CD14-positive monocyte (primary cell): ENCODE measurements around the gene ANXA5. TPM values are rescaled to one million over a fixed set of nuclear protein-coding genes. Genes with fewer than 3 reads are reported as not detected.

Source experiments
- DNase-seq, 3 donors: peaks; one replicate each; pipeline ENCODE4 v3.0.0-alpha.2; 2011 to 2022
- H2AFZ ChIP-seq: 2 replicates; pipeline ENCODE4 v1.6.0; 2012; ENCODE audit warnings: mild to moderate bottlenecking, low read depth, low read length, inconsistent platforms; ENCODE audit not compliant: insufficient read depth, poor library complexity, severe bottlenecking
- H3K27ac ChIP-seq, 2 donors: 1 replicate in 1 of 2; 2 replicates in 1 of 2; pipeline ENCODE4 v1.5.1; 2012 to 2013; ENCODE audit warnings: low read length in 2 of 2, control low read depth in 1 of 2, inconsistent platforms in 1 of 2, low read depth in 1 of 2, mild to moderate bottlenecking in 1 of 2
- H3K27me3 ChIP-seq, 2 donors: one replicate each; pipeline versions ENCODE4 v1.6.0 to v1.6.1; 2011 to 2013; ENCODE audit warnings: low read length in 2 of 2; ENCODE audit not compliant: control insufficient read depth in 2 of 2, insufficient read depth in 2 of 2
- H3K36me3 ChIP-seq, 2 donors: replicated peaks in 1 of 2; 1 replicate in 1 of 2; 2 replicates in 1 of 2; pipeline versions ENCODE4 v1.5.1 to v1.6.1; 2012 to 2013; ENCODE audit warnings: low read length in 2 of 2, control low read depth in 1 of 2, inconsistent platforms in 1 of 2, mild to moderate bottlenecking in 1 of 2; ENCODE audit not compliant: insufficient read depth in 2 of 2, control insufficient read depth in 1 of 2
- H3K4me1 ChIP-seq, 2 donors: 1 replicate in 1 of 2; 2 replicates in 1 of 2; pipeline versions ENCODE4 v1.5.1 to v1.6.1; 2012 to 2013; ENCODE audit warnings: low read length in 2 of 2, control low read depth in 1 of 2, inconsistent platforms in 1 of 2, mild to moderate bottlenecking in 1 of 2, moderate library complexity in 1 of 2; ENCODE audit not compliant: insufficient read depth in 2 of 2, control insufficient read depth in 1 of 2
- H3K4me2 ChIP-seq: replicated peaks from 2 replicates; pipeline ENCODE3; 2012; ENCODE audit warnings: low read length, moderate library complexity, mild to moderate bottlenecking; ENCODE audit not compliant: poor library complexity, severe bottlenecking; ENCODE audit errors: extremely low read depth
- H3K4me3 ChIP-seq, 3 experiments: fragments of 200-600 bp in 1 of 3; sonication (generic) in 1 of 3; replicated peaks in 1 of 3; 1 replicate in 2 of 3; 2 replicates in 1 of 3; pipeline ENCODE4 v1.5.1; 2011 to 2013; ENCODE audit warnings: low read length in 3 of 3, mild to moderate bottlenecking in 3 of 3, control low read depth in 2 of 3, low read depth in 2 of 3, inconsistent platforms in 1 of 3, moderate library complexity in 1 of 3
- H3K79me2 ChIP-seq: 2 replicates; pipeline ENCODE4 v1.6.0; 2012; ENCODE audit warnings: mild to moderate bottlenecking, control low read depth, inconsistent platforms, low read length, moderate library complexity; ENCODE audit not compliant: insufficient read depth
- H3K9ac ChIP-seq: 2 replicates; pipeline ENCODE4 v1.6.0; 2017; ENCODE audit warnings: low read length, mild to moderate bottlenecking; ENCODE audit not compliant: insufficient read depth, poor library complexity, severe bottlenecking
- H3K9me3 ChIP-seq, 2 donors: replicated peaks in 1 of 2; 1 replicate in 1 of 2; 2 replicates in 1 of 2; pipeline versions ENCODE4 v1.5.1 to v1.6.1; 2012 to 2013; ENCODE audit warnings: low read length in 2 of 2, control low read depth in 1 of 2; ENCODE audit not compliant: control insufficient read depth in 1 of 2, insufficient read depth in 1 of 2
- H4K20me1 ChIP-seq: 2 replicates; pipeline ENCODE4 v1.6.0; 2012; ENCODE audit warnings: mild to moderate bottlenecking, low read length, control low read depth, moderate library complexity; ENCODE audit not compliant: insufficient read depth
- H3K27ac Mint-ChIP-seq, 7 donors: one replicate each; pipeline ENCODE4 v1.8.0; 2020; ENCODE audit warnings: mild to moderate bottlenecking in 7 of 7, mixed read lengths in 7 of 7, moderate library complexity in 6 of 7, inconsistent platforms in 2 of 7
- H3K27me3 Mint-ChIP-seq, 3 donors: one replicate each; pipeline ENCODE4 v1.8.0; 2021 to 2022; ENCODE audit warnings: low read depth in 3 of 3, mild to moderate bottlenecking in 3 of 3, mixed read lengths in 3 of 3, moderate library complexity in 3 of 3, inconsistent platforms in 1 of 3
- H3K36me3 Mint-ChIP-seq, 2 donors: one replicate each; pipeline ENCODE4 v1.8.0; 2020; ENCODE audit warnings: mixed read lengths in 2 of 2, inconsistent platforms in 1 of 2, mild to moderate bottlenecking in 1 of 2
- H3K4me1 Mint-ChIP-seq: one replicate; pipeline ENCODE4 v1.8.0; 2020; ENCODE audit warnings: mild to moderate bottlenecking, mixed read lengths
- H3K4me3 Mint-ChIP-seq, 2 donors: one replicate each; pipeline ENCODE4 v1.8.0; 2020; ENCODE audit warnings: mild to moderate bottlenecking in 2 of 2, mixed read lengths in 2 of 2, moderate library complexity in 1 of 2
- H3K9me3 Mint-ChIP-seq, 7 donors: one replicate each; pipeline ENCODE4 v1.8.0; 2020 to 2022; ENCODE audit warnings: mixed read lengths in 7 of 7, mild to moderate bottlenecking in 6 of 7, moderate library complexity in 6 of 7, inconsistent platforms in 2 of 7
- CTCF ChIP-seq: fragments of 200-600 bp; IDR thresholded peaks from one replicate; pipeline ENCODE4 v1.8.0; 2022; ENCODE audit warnings: antibody characterized with exemption, mild to moderate bottlenecking
- WGBS: methylation state at CpG from one replicate; pipeline ENCODE4 v1.1.5; 2013; ENCODE audit warnings: missing lambda C conversion rate; ENCODE audit not compliant: insufficient coverage; 5-methylcytosine and 5-hydroxymethylcytosine counted together
- intact Hi-C, 2 donors: fragments of 100-400 bp; cut with micrococcal nuclease; formaldehyde crosslinking; loops; one replicate each; pipeline versions ENCODE4 v1.15.0 to v1.15.1; 2023
- polyA plus RNA-seq, 3 donors: library from polyadenylated mRNA; depleted of rRNA in 1 of 3; unstranded in 2 of 3; stranded (reverse) in 1 of 3; fragments of 300-500 nt in 2 of 3; fragments of >200 nt in 1 of 3; fragmentation: Illumina TruSeq in 2 of 3; gene quantifications; 1 replicate in 2 of 3; 2 replicates in 1 of 3; pipeline ENCODE4 v1.2.3, GENCODE V29; 2012 to 2021

The ANXA5 gene
- polyA plus RNA-seq, 3 donors: 312 to 796 (median 752) TPM

- WGBS: 0% methylated on average over 1 of the region's 3 CpGs
- Mint-ChIP-seq H3K9me3 (peaks cover 0 to 3% (median 2%) of the 10 kb centered on the region in 7 donors), H3K4me3 (no peak overlapping the region), H3K36me3 (no peaks in the 10 kb centered on the region), H3K27ac (no peak overlapping the region), H3K4me1 (no peaks in the 10 kb centered on the region), H3K27me3 (peaks cover 2 to 7% (median 6%) of the 10 kb centered on the region in 3 donors)
- TF ChIP-seq CTCF: no peak
- H3K4me1 ChIP-seq: no peaks in the 10 kb centered on the region
- H3K36me3 ChIP-seq: no peaks in the 10 kb centered on the region
- H3K4me2 ChIP-seq: no peak overlapping the region
- no peaks in the 10 kb centered on the region for H3K9me3 ChIP-seq
- no peaks in the 10 kb centered on the region for H4K20me1 ChIP-seq
- intact Hi-C loops: no loop called here
- H3K27ac ChIP-seq: no peak overlapping the region
- H2AFZ ChIP-seq: no peak overlapping the region
- DNase-seq: no peak
- no peaks in the 10 kb centered on the region for H3K79me2 ChIP-seq
- H3K9ac ChIP-seq: no peak overlapping the region
- H3K27me3 ChIP-seq: no peaks in the 10 kb centered on the region
- H3K4me3 ChIP-seq: no peak overlapping the region
Observed at GRCh38 chr4:121648516-121648915, 48.3 kb downstream of the ANXA5 start.

GRCh38 chr4:121642876-121643585 is 53.7 kb downstream of the ANXA5 start:
- no peak overlapping the region for H3K4me2 ChIP-seq
- H2AFZ ChIP-seq: no peak overlapping the region
- no peak overlapping the region for H3K4me3 ChIP-seq
- H3K4me1 ChIP-seq: no peaks in the 10 kb centered on the region
- Mint-ChIP-seq H3K36me3 (no peaks in the 10 kb centered on the region), H3K27ac (no peak overlapping the region), H3K9me3 (no peaks in the 10 kb centered on the region), H3K4me1 (no peaks in the 10 kb centered on the region), H3K4me3 (no peak overlapping the region), H3K27me3 (peaks cover 0 to 13% (median 9%) of the 10 kb centered on the region in 3 donors)
- H3K27ac ChIP-seq: no peak overlapping the region
- no peaks in the 10 kb centered on the region for H3K9me3 ChIP-seq
- DNase-seq: no peak
- no peak for TF ChIP-seq CTCF
- H4K20me1 ChIP-seq: no peaks in the 10 kb centered on the region
- no peaks in the 10 kb centered on the region for H3K79me2 ChIP-seq
- H3K27me3 ChIP-seq: no peaks in the 10 kb centered on the region
- H3K36me3 ChIP-seq: no peaks in the 10 kb centered on the region
- intact Hi-C loops: no loop called here
- no peak overlapping the region for H3K9ac ChIP-seq
- WGBS: 79% methylated on average over 4 of the region's 8 CpGs
